BLaER1 treated with 17β-estradiol and CSF1 and Interleukin-3, amounts not matched to agents 10 nM and 100 nM (cell line): ENCODE measurements around the gene DMD.

Experiments
- H3K27ac ChIP-seq, 11 experiments: shearing (Covaris generic); formaldehyde crosslinking; 2 replicates each; pipeline ENCODE4 v1.8.1; 2022
- H3K27me3 ChIP-seq, 11 experiments: shearing (Covaris generic); formaldehyde crosslinking; 2 replicates each; pipeline ENCODE4 v1.8.1; 2022
- H3K36me3 ChIP-seq, 11 experiments: shearing (Covaris generic); formaldehyde crosslinking; 2 replicates each; pipeline ENCODE4 v1.8.1; 2022
- H3K4me1 ChIP-seq, 10 experiments: shearing (Covaris generic); formaldehyde crosslinking; 2 replicates each; pipeline ENCODE4 v1.8.1; 2022
- H3K4me2 ChIP-seq, 11 experiments: shearing (Covaris generic); formaldehyde crosslinking; 2 replicates each; pipeline ENCODE4 v1.8.1; 2022
- H3K4me3 ChIP-seq, 10 experiments: shearing (Covaris generic); formaldehyde crosslinking; 2 replicates each; pipeline ENCODE4 v1.8.1; 2022
- H3K9ac ChIP-seq, 11 experiments: shearing (Covaris generic); formaldehyde crosslinking; 2 replicates each; pipeline ENCODE4 v1.8.1; 2022
- H3K9me3 ChIP-seq, 11 experiments: shearing (Covaris generic); formaldehyde crosslinking; replicated peaks in 1 of 11; 2 replicates each; pipeline ENCODE4 v1.8.1; 2022
- H4K20me1 ChIP-seq, 11 experiments: shearing (Covaris generic); formaldehyde crosslinking; 2 replicates each; pipeline ENCODE4 v1.8.1; 2022
- Cebpa-rat ChIP-seq, 11 experiments: shearing (Covaris generic); IDR thresholded peaks; 2 replicates each; pipeline ENCODE4 v1.8.1; 2022

DMD gene

DNA sequence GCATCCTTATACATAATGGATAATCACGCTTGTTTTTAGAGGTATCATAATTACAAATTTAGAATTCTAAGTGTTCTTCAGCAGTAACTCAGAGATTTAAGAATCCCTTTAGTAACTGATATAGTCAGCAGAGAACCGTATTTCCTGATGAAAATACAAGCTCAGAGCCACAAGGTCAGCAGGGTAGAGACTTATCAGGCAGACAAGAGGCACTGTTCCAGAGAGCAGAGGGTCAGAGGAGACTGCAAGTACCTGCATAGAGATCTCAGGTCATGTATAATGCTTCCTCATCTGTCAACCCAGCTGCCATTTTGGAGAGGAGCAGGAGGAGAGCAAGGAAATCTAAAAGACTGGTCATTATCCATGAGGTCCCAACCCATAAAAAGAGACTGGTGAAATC, 1352.4 kb downstream of the DMD start:
- Histone ChIP-seq H4K20me1 (no peaks in the 10 kb centered on the region), H3K27me3 (no peaks in the 10 kb centered on the region), H3K4me1 (no peaks in the 10 kb centered on the region), H3K36me3 (no peaks in the 10 kb centered on the region), H3K9ac (no peak overlapping the region), H3K4me2 (no peak overlapping the region), H3K9me3 (peaks cover 0 to 7% (median 0%) of the 10 kb centered on the region in 11 experiments; a peak in 2 of 22 replicates), H3K4me3 (no peak overlapping the region), H3K27ac (no peak overlapping the region)
- TF ChIP-seq Cebpa-rat (IDR thresholded peaks at IDR 0.05), result no peak

DNA sequence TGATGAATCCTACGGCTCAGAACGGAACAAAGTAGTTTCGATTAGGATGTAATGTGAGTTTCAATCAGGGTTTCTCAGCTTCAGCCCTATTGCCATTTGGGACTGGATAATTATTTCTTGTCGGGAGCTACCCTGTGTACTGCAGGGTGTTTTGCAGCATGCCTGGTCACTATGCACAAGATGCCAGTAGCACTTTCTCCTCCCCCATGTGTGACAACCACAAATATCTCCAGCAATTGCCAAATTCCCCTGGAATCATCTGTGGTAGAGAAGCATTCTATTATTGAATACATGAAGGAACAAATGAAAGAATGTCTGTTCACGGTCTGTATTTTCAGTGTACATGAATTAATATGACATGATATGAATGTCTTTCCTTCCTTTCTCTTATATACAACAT, 1356.6 kb downstream of the DMD start:
- H3K9me3 ChIP-seq, result no peaks in the 10 kb centered on the region
- H4K20me1 ChIP-seq, result no peaks in the 10 kb centered on the region
- no peak overlapping the region for H3K4me2 ChIP-seq
- H3K4me3 ChIP-seq, result no peak overlapping the region
- H3K27ac ChIP-seq, result no peak overlapping the region
- H3K9ac ChIP-seq, result no peak overlapping the region
- no peaks in the 10 kb centered on the region for H3K4me1 ChIP-seq
- no peaks in the 10 kb centered on the region for H3K36me3 ChIP-seq
- H3K27me3 ChIP-seq, result peaks cover 0 to 4% (median 0%) of the 10 kb centered on the region in 11 experiments; a peak in 1 of 22 replicates
- no peak for TF ChIP-seq Cebpa-rat (IDR thresholded peaks at IDR 0.05)

DNA sequence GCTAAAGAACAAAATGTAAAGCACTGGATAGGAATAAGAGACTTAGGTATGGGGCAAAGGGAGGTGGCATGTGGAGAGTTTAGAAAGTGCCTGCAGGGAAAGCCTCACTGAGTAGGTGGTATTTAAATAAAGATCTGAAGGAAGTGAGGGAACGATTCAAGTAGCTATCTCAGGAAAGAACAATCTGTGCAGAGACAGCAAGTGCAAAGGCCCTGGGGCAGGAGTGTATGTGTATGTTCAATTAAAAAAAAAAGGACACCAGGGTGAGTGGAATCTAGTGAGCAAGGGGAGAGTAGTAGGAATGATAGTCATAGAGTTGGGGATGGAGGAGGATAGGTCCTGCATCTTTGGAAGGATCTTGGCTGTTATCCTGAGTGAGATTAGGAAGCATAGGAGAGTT, 1359.6 kb downstream of the DMD start:
- TF ChIP-seq Cebpa-rat (IDR thresholded peaks at IDR 0.05), result no peak
- no peak overlapping the region for H3K9ac ChIP-seq
- no peak overlapping the region for H3K4me3 ChIP-seq
- H3K4me2 ChIP-seq, result no peak overlapping the region
- no peak overlapping the region for H3K27ac ChIP-seq
- H3K9me3 ChIP-seq, result no peaks in the 10 kb centered on the region
- no peaks in the 10 kb centered on the region for H4K20me1 ChIP-seq
- no peaks in the 10 kb centered on the region for H3K36me3 ChIP-seq
- no peaks in the 10 kb centered on the region for H3K4me1 ChIP-seq
- H3K27me3 ChIP-seq, result peaks cover 0 to 8% (median 3%) of the 10 kb centered on the region in 11 experiments; a peak in 6 of 22 replicates

DNA sequence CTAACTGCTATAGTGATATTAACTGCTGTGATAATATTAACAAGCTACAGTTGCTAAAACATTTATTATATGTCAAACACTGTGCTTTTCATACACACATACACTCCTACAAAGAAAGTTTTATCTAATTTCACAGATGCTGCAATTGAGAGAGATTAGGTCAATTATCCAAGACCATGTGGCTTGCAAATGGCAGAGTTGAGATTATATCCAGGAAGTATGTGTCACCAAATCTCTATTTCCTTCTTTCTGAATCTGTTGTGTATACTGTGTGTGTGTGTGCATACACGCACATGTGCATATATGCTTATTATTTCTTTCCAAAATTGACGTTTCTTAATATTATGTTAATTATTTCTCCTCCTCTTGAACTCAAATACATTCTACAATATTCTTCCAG, 1363.6 kb downstream of the DMD start:
- no peak for TF ChIP-seq Cebpa-rat (IDR thresholded peaks at IDR 0.05)
- no peak overlapping the region for H3K9ac ChIP-seq
- H3K4me2 ChIP-seq, result no peak overlapping the region
- no peak overlapping the region for H3K27ac ChIP-seq
- H3K4me3 ChIP-seq, result no peak overlapping the region
- H3K4me1 ChIP-seq, result no peaks in the 10 kb centered on the region; a peak in 1 of 20 replicates
- no peaks in the 10 kb centered on the region for H3K9me3 ChIP-seq
- H4K20me1 ChIP-seq, result no peaks in the 10 kb centered on the region
- peaks cover 0 to 11% (median 4%) of the 10 kb centered on the region in 11 experiments; a peak in 7 of 22 replicates for H3K27me3 ChIP-seq
- no peaks in the 10 kb centered on the region for H3K36me3 ChIP-seq

DNA sequence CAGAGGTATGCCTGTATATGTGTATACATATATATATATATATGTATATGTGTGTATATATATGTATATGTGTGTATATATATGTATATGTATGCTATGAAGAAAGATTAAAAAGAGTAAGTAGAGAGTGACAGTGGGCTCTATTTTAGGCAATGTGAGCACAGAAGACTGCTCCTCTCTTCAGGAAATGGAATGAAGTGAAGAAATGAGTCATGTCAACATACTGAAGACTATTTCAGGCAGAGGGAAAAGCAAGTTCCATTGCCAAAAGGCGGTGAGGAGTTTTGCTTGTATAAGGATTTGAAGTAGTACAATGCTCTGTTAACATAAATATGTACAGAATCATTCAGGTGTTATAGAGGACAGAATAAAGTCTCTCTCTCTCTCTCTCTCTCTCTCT, 1366.3 kb downstream of the DMD start:
- Histone ChIP-seq H3K36me3 (no peaks in the 10 kb centered on the region), H3K27ac (no peak overlapping the region), H3K27me3 (peaks cover 0 to 27% (median 16%) of the 10 kb centered on the region in 11 experiments; a peak in 17 of 22 replicates), H3K4me2 (peak overlapping the region in 1 of 11 experiments; percentile 19; a peak in 1 of 22 replicates), H3K9me3 (no peaks in the 10 kb centered on the region), H4K20me1 (no peaks in the 10 kb centered on the region), H3K4me3 (no peak overlapping the region), H3K4me1 (no peaks in the 10 kb centered on the region; a peak in 1 of 20 replicates), H3K9ac (no peak overlapping the region)
- TF ChIP-seq Cebpa-rat (IDR thresholded peaks at IDR 0.05), result no peak

DNA sequence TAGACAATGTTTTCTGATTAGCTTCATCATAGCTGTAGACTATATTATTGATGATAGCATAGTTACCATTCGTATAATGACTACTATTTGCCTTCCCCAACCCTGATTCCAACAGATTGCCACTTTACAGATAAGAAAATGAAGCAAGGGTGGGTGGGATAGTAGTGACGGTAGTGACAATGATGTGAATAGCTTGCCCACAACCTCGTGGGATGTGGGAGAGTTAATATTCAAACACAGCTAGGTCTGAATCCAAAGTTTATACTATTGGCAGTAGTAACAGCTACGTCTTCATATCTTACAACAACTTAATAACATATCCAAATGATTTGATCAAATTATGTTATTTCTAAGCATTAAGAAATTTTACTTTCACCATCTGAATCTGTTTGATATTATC, 1372.7 kb downstream of the DMD start:
- no peak overlapping the region for H3K9ac ChIP-seq
- TF ChIP-seq Cebpa-rat (IDR thresholded peaks at IDR 0.05), result no peak
- H3K36me3 ChIP-seq, result no peaks in the 10 kb centered on the region

DNA sequence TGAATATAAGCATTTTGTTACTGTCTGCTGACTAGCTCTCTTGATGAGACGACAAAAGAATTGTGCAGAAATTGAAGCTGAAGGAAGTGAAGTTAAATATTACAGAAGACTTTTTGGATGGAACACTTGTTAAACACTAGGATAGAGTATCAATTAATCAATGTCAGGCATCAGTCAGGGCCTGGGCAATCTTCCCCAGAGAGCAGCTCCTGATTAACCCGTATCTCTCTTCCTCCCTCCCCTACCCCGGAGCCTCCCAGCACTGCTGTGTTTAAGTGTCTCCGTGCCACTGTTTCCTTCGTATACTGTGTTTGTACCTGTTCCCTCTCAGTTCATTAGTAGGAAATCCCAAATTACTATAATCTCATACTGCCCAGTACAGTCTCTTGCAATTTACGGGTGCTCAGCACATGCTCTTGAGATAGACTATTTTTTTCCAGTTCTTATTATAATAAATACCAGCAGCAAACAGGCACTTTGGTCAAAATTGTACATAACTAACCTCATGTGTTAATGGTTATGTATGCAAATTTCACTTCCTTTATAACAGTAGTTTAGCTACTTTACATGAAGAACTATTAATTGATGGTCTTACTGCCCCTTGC, 1373.8 kb downstream of the DMD start:
- no peak for TF ChIP-seq Cebpa-rat (IDR thresholded peaks at IDR 0.05)
- Histone ChIP-seq H3K4me3 (no peak overlapping the region), H3K9me3 (no peaks in the 10 kb centered on the region)

More for the DNA sequence above, 1372.7 kb downstream of the DMD start:
- no peak overlapping the region for H3K4me3 ChIP-seq
- no peak overlapping the region for H3K27ac ChIP-seq
- H3K27me3 ChIP-seq, result peaks cover 37 to 86% (median 66%) of the 10 kb centered on the region in 11 experiments
- H4K20me1 ChIP-seq, result no peaks in the 10 kb centered on the region
- H3K4me2 ChIP-seq, result no peak overlapping the region
- peaks cover 0 to 32% (median 0%) of the 10 kb centered on the region in 10 experiments; a peak in 6 of 20 replicates for H3K4me1 ChIP-seq
- H3K9me3 ChIP-seq, result no peaks in the 10 kb centered on the region

DNA sequence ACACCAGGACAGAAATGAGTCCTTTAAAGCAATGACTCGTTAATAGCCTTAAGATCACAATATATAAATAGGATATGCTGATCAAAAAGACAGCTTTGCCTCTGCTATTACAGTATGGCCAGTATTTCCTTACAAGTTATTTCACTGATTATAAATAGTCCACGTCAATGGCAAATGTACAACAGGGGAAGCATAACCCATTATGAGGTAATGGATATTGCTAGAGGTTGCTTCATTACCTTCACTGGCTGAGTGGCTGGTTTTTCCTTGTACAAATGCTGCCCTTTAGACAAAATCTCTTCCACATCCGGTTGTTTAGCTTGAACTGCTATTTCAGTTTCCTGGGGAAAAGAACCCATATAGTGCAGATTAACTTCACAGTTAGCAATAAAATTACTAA, 1374.9 kb downstream of the DMD start:
- H3K27ac ChIP-seq, result no peak overlapping the region
- TF ChIP-seq Cebpa-rat (IDR thresholded peaks at IDR 0.05), result no peak
- peaks cover 0 to 43% (median 0%) of the 10 kb centered on the region in 10 experiments; a peak in 6 of 20 replicates for H3K4me1 ChIP-seq

More for the DNA sequence above, 1373.8 kb downstream of the DMD start:
- H3K27ac ChIP-seq, result no peak overlapping the region
- no peaks in the 10 kb centered on the region for H4K20me1 ChIP-seq
- H3K4me1 ChIP-seq, result peaks cover 0 to 39% (median 0%) of the 10 kb centered on the region in 10 experiments; a peak in 6 of 20 replicates
- no peaks in the 10 kb centered on the region for H3K36me3 ChIP-seq
- peaks cover 37 to 88% (median 72%) of the 10 kb centered on the region in 11 experiments for H3K27me3 ChIP-seq
- H3K4me2 ChIP-seq, result no peak overlapping the region
- H3K9ac ChIP-seq, result no peak overlapping the region

DNA sequence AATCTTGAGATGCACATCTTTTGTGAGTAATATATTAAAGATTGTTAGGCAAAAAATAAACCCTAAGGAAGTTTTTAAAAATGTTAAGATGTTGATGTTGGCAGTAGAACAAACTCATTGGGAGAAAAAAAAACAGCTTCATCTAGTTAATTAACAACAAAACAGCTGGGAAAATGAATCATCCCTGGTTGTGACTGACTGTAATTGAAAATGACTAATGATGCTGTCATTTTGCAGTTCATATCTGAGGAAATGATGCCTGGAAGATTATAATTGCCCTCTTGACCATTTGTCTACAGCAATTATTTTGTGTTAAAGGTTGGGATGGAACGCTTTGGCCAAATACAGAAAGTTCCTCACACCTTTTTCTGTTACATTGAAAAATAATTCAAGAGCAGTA, 1379.1 kb downstream of the DMD start:
- no peak overlapping the region for H3K9ac ChIP-seq
- peaks cover 28 to 94% (median 78%) of the 10 kb centered on the region in 11 experiments for H3K27me3 ChIP-seq
- H4K20me1 ChIP-seq, result no peaks in the 10 kb centered on the region
- H3K4me2 ChIP-seq, result no peak overlapping the region
- H3K9me3 ChIP-seq, result peaks cover 0 to 8% (median 0%) of the 10 kb centered on the region in 11 experiments; a peak in 1 of 22 replicates
- H3K4me1 ChIP-seq, result peaks cover 0 to 43% (median 0%) of the 10 kb centered on the region in 10 experiments; a peak in 6 of 20 replicates
- TF ChIP-seq Cebpa-rat (IDR thresholded peaks at IDR 0.05), result no peak
- no peaks in the 10 kb centered on the region for H3K36me3 ChIP-seq
- no peak overlapping the region for H3K4me3 ChIP-seq
- no peak overlapping the region for H3K27ac ChIP-seq

More for the DNA sequence above, 1374.9 kb downstream of the DMD start:
- Histone ChIP-seq H4K20me1 (no peaks in the 10 kb centered on the region), H3K36me3 (no peaks in the 10 kb centered on the region), H3K9me3 (no peaks in the 10 kb centered on the region), H3K4me2 (peak overlapping the region in 2 of 11 experiments; percentile 11 to 54; a peak in 2 of 22 replicates), H3K27me3 (peaks cover 37 to 88% (median 75%) of the 10 kb centered on the region in 11 experiments), H3K4me3 (no peak overlapping the region), H3K9ac (no peak overlapping the region)
